Gastroesophageal sphincter (tissue), 4 donors: ENCODE data around the gene TSPAN14. TPM values are rescaled to one million over a fixed set of nuclear protein-coding genes. Genes with fewer than 3 reads are reported as not detected.

Experiments used
- ATAC-seq: fragments of 150-250 bp; one replicate; pipeline ENCODE4 v1.9.1; 2016; ENCODE audit warnings: mild to moderate bottlenecking, moderate library complexity
- H3K27ac ChIP-seq, 4 donors: fragments of 200-600 bp; sonication (generic) in 3 of 4; 1 replicate in 3 of 4; 2 replicates in 1 of 4; pipeline ENCODE4 v1.5.1; 2016 to 2019
- H3K27me3 ChIP-seq: fragments of 200-600 bp; sonication (generic); one replicate; pipeline ENCODE4 v1.5.1; 2019
- H3K36me3 ChIP-seq, 2 donors: fragments of 200-600 bp; sonication (generic); one replicate each; pipeline ENCODE4 v1.5.1; 2019; ENCODE audit warnings: control low read depth in 1 of 2
- H3K4me1 ChIP-seq, 3 donors: fragments of 200-600 bp; sonication (generic); 1 replicate in 2 of 3; 2 replicates in 1 of 3; pipeline ENCODE4 v1.5.1; 2016 to 2019; ENCODE audit warnings: control low read depth in 2 of 3
- H3K4me3 ChIP-seq, 2 donors: fragments of 200-600 bp; sonication (generic); one replicate each; pipeline ENCODE4 v1.5.1; 2019; ENCODE audit warnings: mild to moderate bottlenecking in 1 of 2, moderate library complexity in 1 of 2
- H3K9me3 ChIP-seq, 3 donors: fragments of 200-600 bp; sonication (generic); one replicate each; pipeline ENCODE4 v1.5.1; 2017 to 2019; ENCODE audit warnings: control low read depth in 2 of 3
- CTCF ChIP-seq, 4 experiments: fragments of 200-600 bp in 2 of 4; fragments of 450-650 bp in 2 of 4; sonication (generic) in 1 of 4; IDR thresholded peaks; one replicate each; pipeline ENCODE4 v1.5.1; 2017 to 2019; ENCODE audit warnings: antibody characterized with exemption in 4 of 4, mild to moderate bottlenecking in 2 of 4, moderate library complexity in 2 of 4
- EP300 ChIP-seq: sonication (generic); formaldehyde crosslinking; IDR thresholded peaks from one replicate; pipeline ENCODE4 v1.6.1; 2017; ENCODE audit warnings: antibody characterized with exemption, mild to moderate bottlenecking
- POLR2A ChIP-seq, 2 donors: fragments of 450-650 bp; IDR thresholded peaks; one replicate each; pipeline ENCODE4 v1.6.1; 2017; ENCODE audit warnings: antibody characterized with exemption in 2 of 2, mild to moderate bottlenecking in 2 of 2, moderate library complexity in 1 of 2
- POLR2AphosphoS5 ChIP-seq: sonication (generic); formaldehyde crosslinking; IDR thresholded peaks from one replicate; pipeline ENCODE4 v1.6.1; 2017; ENCODE audit warnings: antibody characterized with exemption
- WGBS, 2 donors: methylation state at CpG; one replicate each; pipeline ENCODE4 v1.1.5; 2018; ENCODE audit warnings: low coverage in 1 of 2; 5-methylcytosine and 5-hydroxymethylcytosine counted together
- total RNA-seq, 4 donors: library from RNA; depleted of rRNA; stranded (reverse); fragments of >200 nt; gene quantifications; one replicate each; pipeline ENCODE4 v1.1.0, GENCODE V29; 2016

TSPAN14 gene
- total RNA-seq, 4 donors from 2014 or later: 23.3 to 52.4 (median 37.1) TPM

GRCh38 chr10:80539421-80540031 lies 85.4 kb downstream of the TSPAN14 start:
- WGBS, 2 donors: 68 to 72% methylated on average over 4 of the region's 7 CpGs
- H3K27ac ChIP-seq: no peak overlapping the region
- peaks cover 5% of the 10 kb centered on the region for H3K27me3 ChIP-seq
- ATAC-seq: no peak
- no peak for TF ChIP-seq POLR2AphosphoS5
- TF ChIP-seq POLR2A (IDR thresholded peaks at IDR 0.05): no peak
- TF ChIP-seq EP300: no peak
- no peak for TF ChIP-seq CTCF (IDR thresholded peaks at IDR 0.05)
- H3K9me3 ChIP-seq: no peaks in the 10 kb centered on the region
- H3K4me1 ChIP-seq: peaks cover 0 to 11% (median 0%) of the 10 kb centered on the region in 3 donors
- no peaks in the 10 kb centered on the region for H3K36me3 ChIP-seq
- no peak overlapping the region for H3K4me3 ChIP-seq

GRCh38 chr10:80540136-80540535 lies 86.0 kb downstream of the TSPAN14 start:
- Histone ChIP-seq H3K4me3 (no peak overlapping the region), H3K27ac (no peak overlapping the region), H3K9me3 (no peaks in the 10 kb centered on the region), H3K4me1 (peaks cover 0 to 11% (median 0%) of the 10 kb centered on the region in 3 donors), H3K36me3 (no peaks in the 10 kb centered on the region), H3K27me3 (peaks cover 5% of the 10 kb centered on the region)
- WGBS, 2 donors: 48 to 63% methylated on average over 4 to 6 of the region's 11 CpGs
- no peak for TF ChIP-seq EP300
- TF ChIP-seq POLR2A (IDR thresholded peaks at IDR 0.05): no peak
- no peak for TF ChIP-seq POLR2AphosphoS5
- TF ChIP-seq CTCF (IDR thresholded peaks at IDR 0.05): no peak
- no peak for ATAC-seq

- no peaks in the 10 kb centered on the region for H3K9me3 ChIP-seq
- TF ChIP-seq POLR2A (IDR thresholded peaks at IDR 0.05): no peak
- no peak for TF ChIP-seq CTCF (IDR thresholded peaks at IDR 0.05)
- TF ChIP-seq EP300: no peak
- no peak for TF ChIP-seq POLR2AphosphoS5
- no peak for ATAC-seq
- H3K27me3 ChIP-seq: peaks cover 5% of the 10 kb centered on the region
- 42 to 50% methylated on average over 1 to 3 of the region's 9 CpGs for WGBS, 2 donors
- H3K4me3 ChIP-seq: peak overlapping the region in 1 of 2 donors; percentile 4
- peaks cover 0 to 9% (median 0%) of the 10 kb centered on the region in 3 donors for H3K4me1 ChIP-seq
- no peaks in the 10 kb centered on the region for H3K36me3 ChIP-seq
- peak overlapping the region in 1 of 4 donors; percentile 3 for H3K27ac ChIP-seq
Observed at GRCh38 chr10:80540618-80540980, 86.5 kb downstream of the TSPAN14 start.

GRCh38 chr10:80540981-80541750 lies 87.1 kb downstream of the TSPAN14 start:
- H3K4me1 ChIP-seq: peaks cover 0 to 3% (median 0%) of the 10 kb centered on the region in 3 donors
- no peaks in the 10 kb centered on the region for H3K36me3 ChIP-seq
- no peaks in the 10 kb centered on the region for H3K27me3 ChIP-seq
- H3K9me3 ChIP-seq: no peaks in the 10 kb centered on the region
- WGBS, 2 donors: 65 to 72% methylated on average over 6 to 10 of the region's 11 CpGs
- H3K4me3 ChIP-seq: peak overlapping the region in 1 of 2 donors; percentile 4
- TF ChIP-seq EP300: no peak
- no peak for TF ChIP-seq POLR2AphosphoS5
- no peak for TF ChIP-seq POLR2A (IDR thresholded peaks at IDR 0.05)
- no peak for TF ChIP-seq CTCF (IDR thresholded peaks at IDR 0.05)
- ATAC-seq: peak; percentile 62
- peak overlapping the region in 1 of 4 donors; percentile 3 for H3K27ac ChIP-seq

GRCh38 chr10:80542053-80542452 lies 87.9 kb downstream of the TSPAN14 start:
- no peak for ATAC-seq

More at GRCh38 chr10:80542053-80542452, 87.9 kb downstream of the TSPAN14 start:
- H3K27ac ChIP-seq: no peak overlapping the region
- WGBS, 2 donors: 63 to 77% methylated on average over 2 to 4 of the region's 4 CpGs
- H3K9me3 ChIP-seq: no peaks in the 10 kb centered on the region
- no peak for TF ChIP-seq CTCF (IDR thresholded peaks at IDR 0.05)
- no peak for TF ChIP-seq EP300
- no peak for TF ChIP-seq POLR2AphosphoS5
- H3K4me3 ChIP-seq: no peak overlapping the region
- H3K27me3 ChIP-seq: no peaks in the 10 kb centered on the region
- H3K4me1 ChIP-seq: no peaks in the 10 kb centered on the region
- no peaks in the 10 kb centered on the region for H3K36me3 ChIP-seq
